ENCODE measurements around the gene CALD1.

The CALD1 gene

DNA sequence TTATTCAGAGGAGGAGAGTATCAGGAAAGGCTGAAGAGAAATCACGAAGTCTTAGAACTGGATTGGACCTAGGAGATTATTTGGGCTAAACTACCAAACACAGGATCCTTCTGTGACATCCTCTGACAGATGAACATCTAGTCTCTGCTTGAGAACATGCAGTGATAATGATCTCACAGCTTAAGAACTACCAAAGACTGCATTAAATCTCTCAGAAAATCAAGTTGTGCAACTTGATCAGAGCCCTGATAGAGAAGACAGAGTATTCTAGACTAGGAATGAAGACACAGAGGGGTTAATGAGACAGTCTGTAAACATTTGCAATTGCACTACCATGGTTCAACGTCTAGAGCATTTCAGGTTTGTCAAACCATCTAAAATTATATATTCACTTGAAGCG is 169.7 kb downstream of the CALD1 start:
- no peaks in the 10 kb centered on the region for H3K27me3 ChIP-seq (ENCODE audit: insufficient read depth, poor library complexity, severe bottlenecking)
- TF ChIP-seq GABPA (IDR thresholded peaks at IDR 0.05; ENCODE audit: low read depth) (no peak), SPI1 (IDR thresholded peaks at IDR 0.05; ENCODE audit: borderline replicate concordance, low read depth) (no peak), POLR2AphosphoS5 (IDR thresholded peaks at IDR 0.05; ENCODE audit: low read depth) (no peak)
- TF ChIP-seq, protein P1, sequence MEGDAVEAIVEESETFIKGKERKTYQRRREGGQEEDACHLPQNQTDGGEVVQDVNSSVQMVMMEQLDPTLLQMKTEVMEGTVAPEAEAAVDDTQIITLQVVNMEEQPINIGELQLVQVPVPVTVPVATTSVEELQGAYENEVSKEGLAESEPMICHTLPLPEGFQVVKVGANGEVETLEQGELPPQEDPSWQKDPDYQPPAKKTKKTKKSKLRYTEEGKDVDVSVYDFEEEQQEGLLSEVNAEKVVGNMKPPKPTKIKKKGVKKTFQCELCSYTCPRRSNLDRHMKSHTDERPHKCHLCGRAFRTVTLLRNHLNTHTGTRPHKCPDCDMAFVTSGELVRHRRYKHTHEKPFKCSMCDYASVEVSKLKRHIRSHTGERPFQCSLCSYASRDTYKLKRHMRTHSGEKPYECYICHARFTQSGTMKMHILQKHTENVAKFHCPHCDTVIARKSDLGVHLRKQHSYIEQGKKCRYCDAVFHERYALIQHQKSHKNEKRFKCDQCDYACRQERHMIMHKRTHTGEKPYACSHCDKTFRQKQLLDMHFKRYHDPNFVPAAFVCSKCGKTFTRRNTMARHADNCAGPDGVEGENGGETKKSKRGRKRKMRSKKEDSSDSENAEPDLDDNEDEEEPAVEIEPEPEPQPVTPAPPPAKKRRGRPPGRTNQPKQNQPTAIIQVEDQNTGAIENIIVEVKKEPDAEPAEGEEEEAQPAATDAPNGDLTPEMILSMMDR (IDR thresholded peaks at IDR 0.05; ENCODE audit: insufficient read depth, low read length), result no peak
- TF ChIP-seq, protein P2, sequence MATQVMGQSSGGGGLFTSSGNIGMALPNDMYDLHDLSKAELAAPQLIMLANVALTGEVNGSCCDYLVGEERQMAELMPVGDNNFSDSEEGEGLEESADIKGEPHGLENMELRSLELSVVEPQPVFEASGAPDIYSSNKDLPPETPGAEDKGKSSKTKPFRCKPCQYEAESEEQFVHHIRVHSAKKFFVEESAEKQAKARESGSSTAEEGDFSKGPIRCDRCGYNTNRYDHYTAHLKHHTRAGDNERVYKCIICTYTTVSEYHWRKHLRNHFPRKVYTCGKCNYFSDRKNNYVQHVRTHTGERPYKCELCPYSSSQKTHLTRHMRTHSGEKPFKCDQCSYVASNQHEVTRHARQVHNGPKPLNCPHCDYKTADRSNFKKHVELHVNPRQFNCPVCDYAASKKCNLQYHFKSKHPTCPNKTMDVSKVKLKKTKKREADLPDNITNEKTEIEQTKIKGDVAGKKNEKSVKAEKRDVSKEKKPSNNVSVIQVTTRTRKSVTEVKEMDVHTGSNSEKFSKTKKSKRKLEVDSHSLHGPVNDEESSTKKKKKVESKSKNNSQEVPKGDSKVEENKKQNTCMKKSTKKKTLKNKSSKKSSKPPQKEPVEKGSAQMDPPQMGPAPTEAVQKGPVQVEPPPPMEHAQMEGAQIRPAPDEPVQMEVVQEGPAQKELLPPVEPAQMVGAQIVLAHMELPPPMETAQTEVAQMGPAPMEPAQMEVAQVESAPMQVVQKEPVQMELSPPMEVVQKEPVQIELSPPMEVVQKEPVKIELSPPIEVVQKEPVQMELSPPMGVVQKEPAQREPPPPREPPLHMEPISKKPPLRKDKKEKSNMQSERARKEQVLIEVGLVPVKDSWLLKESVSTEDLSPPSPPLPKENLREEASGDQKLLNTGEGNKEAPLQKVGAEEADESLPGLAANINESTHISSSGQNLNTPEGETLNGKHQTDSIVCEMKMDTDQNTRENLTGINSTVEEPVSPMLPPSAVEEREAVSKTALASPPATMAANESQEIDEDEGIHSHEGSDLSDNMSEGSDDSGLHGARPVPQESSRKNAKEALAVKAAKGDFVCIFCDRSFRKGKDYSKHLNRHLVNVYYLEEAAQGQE (IDR thresholded peaks at IDR 0.05; ENCODE audit: insufficient replicate concordance, low read depth), result no peak
- DNase-seq (ENCODE audit: low read depth in 1 of 2, low spot score in 1 of 2), result no peak
- H3K27ac ChIP-seq (replicated peaks), result no peak overlapping the region
- H3K4me3 ChIP-seq (replicated peaks; ENCODE audit: insufficient read depth, low read length), result no peak overlapping the region

DNA sequence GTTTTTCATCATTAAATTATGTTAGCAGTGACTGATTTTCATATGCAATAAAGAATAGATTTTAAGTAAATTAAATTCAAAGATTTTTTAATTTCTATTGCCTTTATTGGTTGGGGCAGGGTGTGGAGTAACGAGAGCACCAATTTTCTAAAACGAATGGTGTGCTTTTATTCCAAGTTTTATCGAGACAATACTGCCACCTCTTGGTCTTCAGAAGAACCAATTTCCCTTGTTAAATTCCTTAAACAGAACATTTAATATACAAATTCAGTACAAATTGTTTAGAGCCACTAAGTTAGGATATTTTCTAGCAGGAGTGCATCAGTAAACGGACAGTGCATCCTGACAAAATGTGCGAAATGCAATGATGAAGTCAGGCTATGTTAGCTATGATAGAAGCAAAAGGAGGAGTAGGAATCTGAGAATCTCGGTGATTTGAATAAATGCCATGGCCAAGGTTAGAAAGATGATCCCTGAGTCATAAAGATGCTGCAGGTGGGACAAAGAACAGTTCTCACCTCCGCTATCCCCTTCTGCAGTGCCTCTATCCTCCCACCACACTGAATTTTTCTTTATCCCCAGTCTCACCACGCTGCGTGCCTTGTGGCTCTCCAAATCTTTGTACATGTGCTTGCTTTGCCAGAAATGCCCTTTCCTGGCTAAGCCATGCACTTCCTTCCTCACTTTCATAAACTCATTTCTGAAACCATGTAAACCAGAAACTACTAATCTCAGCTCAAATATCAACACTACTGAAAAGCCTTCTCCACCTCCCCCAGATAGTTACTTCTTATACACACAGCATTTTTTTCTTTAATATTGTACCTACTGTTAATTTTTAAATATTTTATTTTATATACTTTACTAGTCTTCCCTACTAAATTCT is 175.0 kb downstream of the CALD1 start:
- TF ChIP-seq, protein P1 (IDR thresholded peaks at IDR 0.05; ENCODE audit: insufficient read depth, low read length), result peak; percentile 15
- TF ChIP-seq, protein P2 (IDR thresholded peaks at IDR 0.05; ENCODE audit: insufficient replicate concordance, low read depth), result no peak
- no peak for DNase-seq (ENCODE audit: low read depth in 1 of 2, low spot score in 1 of 2)
- H3K27ac ChIP-seq (replicated peaks), result no peak overlapping the region
- H3K27me3 ChIP-seq (ENCODE audit: insufficient read depth, poor library complexity, severe bottlenecking), result no peaks in the 10 kb centered on the region
- H3K4me3 ChIP-seq (replicated peaks; ENCODE audit: insufficient read depth, low read length), result no peak overlapping the region

DNA sequence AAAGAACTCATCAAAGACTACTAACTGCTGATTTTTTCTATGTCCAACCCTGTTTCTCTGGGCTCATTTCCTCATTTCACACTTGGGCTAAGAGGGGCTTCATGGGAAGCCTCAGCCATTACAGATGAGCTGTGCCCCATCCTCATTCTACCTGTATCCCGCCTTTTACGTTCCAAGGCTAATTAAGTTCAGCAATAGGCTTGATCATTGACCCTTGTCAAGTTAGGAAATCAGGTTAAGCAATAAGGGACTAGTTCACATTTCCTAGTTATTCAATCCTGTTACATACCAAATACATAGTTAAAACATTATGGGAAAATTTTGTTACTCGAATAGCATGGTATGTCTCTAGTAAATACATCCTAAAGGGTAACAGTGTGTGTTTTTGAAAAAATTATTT is 177.6 kb downstream of the CALD1 start:
- DNase-seq (ENCODE audit: low read depth in 1 of 2, low spot score in 1 of 2), result no peak
- H3K4me3 ChIP-seq (replicated peaks; ENCODE audit: insufficient read depth, low read length), result no peak overlapping the region
- H3K27ac ChIP-seq (replicated peaks), result no peak overlapping the region
- no peaks in the 10 kb centered on the region for H3K27me3 ChIP-seq (ENCODE audit: insufficient read depth, poor library complexity, severe bottlenecking)
- TF ChIP-seq POLR2AphosphoS5 (IDR thresholded peaks at IDR 0.05; ENCODE audit: low read depth) (no peak), SPI1 (IDR thresholded peaks at IDR 0.05; ENCODE audit: borderline replicate concordance, low read depth) (no peak), GABPA (IDR thresholded peaks at IDR 0.05; ENCODE audit: low read depth) (no peak)
- TF ChIP-seq, protein P2 (IDR thresholded peaks at IDR 0.05; ENCODE audit: insufficient replicate concordance, low read depth), result no peak
- TF ChIP-seq, protein P1 (IDR thresholded peaks at IDR 0.05; ENCODE audit: insufficient read depth, low read length), result no peak

Measured in HL-60 (cell line).